Uterus (tissue), 4 donors: ENCODE results near the gene PSMB2. TPM values are rescaled to one million over a fixed set of nuclear protein-coding genes. Genes with fewer than 3 reads are reported as not detected.

ENCODE experiments used
- DNase-seq, 2 donors: peaks; one replicate each; pipeline ENCODE4 v3.0.0-alpha.2; 2019 to 2020
- H3K27ac ChIP-seq, 2 donors: fragments of 200-600 bp; sonication (generic); 1 replicate in 1 of 2; 2 replicates in 1 of 2; pipeline ENCODE4 v1.5.1; 2016 to 2018
- H3K27me3 ChIP-seq, 2 donors: fragments of 200-600 bp; sonication (generic); one replicate each; pipeline ENCODE4 v1.5.1; 2018 to 2019; ENCODE audit warnings: control low read depth in 1 of 2
- H3K36me3 ChIP-seq, 2 donors: fragments of 200-600 bp; sonication (generic); one replicate each; pipeline ENCODE4 v1.5.1; 2019; ENCODE audit warnings: control low read depth in 1 of 2
- H3K4me1 ChIP-seq, 2 donors: fragments of 200-600 bp; sonication (generic); one replicate each; pipeline ENCODE4 v1.5.1; 2018 to 2019; ENCODE audit warnings: control low read depth in 1 of 2
- H3K4me3 ChIP-seq, 2 donors: fragments of 200-600 bp; sonication (generic); 1 replicate in 1 of 2; 2 replicates in 1 of 2; pipeline ENCODE4 v1.5.1; 2018 to 2019; ENCODE audit warnings: mild to moderate bottlenecking in 1 of 2
- H3K9me3 ChIP-seq, 2 donors: fragments of 200-600 bp; sonication (generic); one replicate each; pipeline ENCODE4 v1.5.1; 2019; ENCODE audit warnings: control low read depth in 1 of 2
- CTCF ChIP-seq, 4 experiments: fragments of 200-600 bp in 2 of 4; fragments of 450-650 bp in 2 of 4; sonication (generic) in 2 of 4; IDR thresholded peaks; one replicate each; pipeline ENCODE4 v1.5.1; 2016 to 2019; ENCODE audit warnings: antibody characterized with exemption in 4 of 4, mild to moderate bottlenecking in 2 of 4, moderate library complexity in 1 of 4
- POLR2A ChIP-seq, 2 donors: fragments of 450-650 bp; IDR thresholded peaks; one replicate each; pipeline ENCODE4 v1.6.1; 2016; ENCODE audit warnings: antibody characterized with exemption in 2 of 2, mild to moderate bottlenecking in 1 of 2, moderate library complexity in 1 of 2
- intact Hi-C: fragments of 100-400 bp; cut with DNase I; formaldehyde crosslinking; loops from one replicate; pipeline ENCODE4 v1.15.1; 2023; ENCODE audit warnings: low total_unique reads
- total RNA-seq, 4 donors: library from RNA; depleted of rRNA in 3 of 4; stranded (reverse); fragments of >200 nt in 3 of 4; gene quantifications; one replicate each; pipeline versions ENCODE4 v1.1.0 to v1.2.4, GENCODE V29; 2014 to 2023
- donor health status: DM: yes; HTN: yes; CAD: no.

PSMB2 gene
- total RNA-seq, 4 donors from 2014 or later = 4.9 to 40.2 (median 27.2) TPM

- H3K27ac ChIP-seq = no peak overlapping the region
- no peak overlapping the region for H3K4me3 ChIP-seq
- DNase-seq = no peak
- no peaks in the 10 kb centered on the region for H3K4me1 ChIP-seq
- TF ChIP-seq POLR2A (IDR thresholded peaks at IDR 0.05) (no peak), CTCF (IDR thresholded peaks at IDR 0.05) (no peak)
- no peaks in the 10 kb centered on the region for H3K27me3 ChIP-seq
- intact Hi-C loops = no loop called here
- no peaks in the 10 kb centered on the region for H3K9me3 ChIP-seq
- no peaks in the 10 kb centered on the region for H3K36me3 ChIP-seq
Observed at GRCh38 chr1:35594005-35594760, 47.1 kb downstream of the PSMB2 start.

- Histone ChIP-seq H3K4me1 (no peaks in the 10 kb centered on the region), H3K9me3 (no peaks in the 10 kb centered on the region), H3K4me3 (no peak overlapping the region), H3K36me3 (no peaks in the 10 kb centered on the region), H3K27me3 (no peaks in the 10 kb centered on the region), H3K27ac (no peak overlapping the region)
- TF ChIP-seq POLR2A (IDR thresholded peaks at IDR 0.05) (no peak), CTCF (IDR thresholded peaks at IDR 0.05) (no peak)
- no peak for DNase-seq
- intact Hi-C loops = no loop called here
Observed at GRCh38 chr1:35592991-35593769, 48.1 kb downstream of the PSMB2 start.

- DNase-seq = no peak
- Histone ChIP-seq H3K4me1 (no peaks in the 10 kb centered on the region), H3K4me3 (no peak overlapping the region), H3K27me3 (no peaks in the 10 kb centered on the region), H3K9me3 (no peaks in the 10 kb centered on the region), H3K36me3 (no peaks in the 10 kb centered on the region), H3K27ac (no peak overlapping the region)
- intact Hi-C loops = no loop called here
- TF ChIP-seq CTCF (IDR thresholded peaks at IDR 0.05) = no peak
- TF ChIP-seq POLR2A (IDR thresholded peaks at IDR 0.05) = no peak
Observed at GRCh38 chr1:35591211-35591610, 50.1 kb downstream of the PSMB2 start.

DNA sequence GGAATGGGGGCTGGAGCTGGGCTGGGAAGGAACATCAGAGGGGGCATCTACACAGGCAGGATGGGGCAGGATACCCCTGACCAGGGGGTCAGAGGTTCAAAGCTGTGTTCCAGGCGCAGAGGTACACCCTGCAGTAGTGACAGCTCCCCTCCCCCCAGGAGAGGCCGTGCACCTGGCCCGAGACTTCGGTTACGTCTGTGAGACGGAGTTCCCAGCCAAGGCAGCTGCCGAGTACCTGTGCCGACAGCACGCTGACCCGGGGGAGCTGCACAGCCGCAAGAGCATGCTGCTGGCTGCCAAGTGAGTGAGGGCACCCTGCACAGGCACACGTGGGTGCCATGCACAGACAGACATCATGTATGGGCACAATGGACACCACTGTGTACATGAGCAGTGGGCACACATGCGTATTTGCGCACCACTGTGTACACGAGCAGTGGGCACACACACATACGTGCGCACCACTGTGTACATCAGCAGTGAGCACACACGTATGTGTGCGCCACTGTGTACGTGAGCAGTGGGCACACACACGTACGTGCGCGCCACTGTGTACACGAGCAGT is 50.8 kb downstream of the PSMB2 start:
- H3K27me3 ChIP-seq = no peaks in the 10 kb centered on the region
- TF ChIP-seq POLR2A (IDR thresholded peaks at IDR 0.05) (no peak), CTCF (IDR thresholded peaks at IDR 0.05) (no peak)
- no peak for DNase-seq
- H3K4me3 ChIP-seq = no peak overlapping the region
- H3K4me1 ChIP-seq = no peaks in the 10 kb centered on the region
- no peak overlapping the region for H3K27ac ChIP-seq
- no peaks in the 10 kb centered on the region for H3K9me3 ChIP-seq
- intact Hi-C loops = no loop called here
- H3K36me3 ChIP-seq = no peaks in the 10 kb centered on the region
